Effector CD8-positive, alpha-beta T cell (primary cell): ENCODE measurements around the gene RIGI.
"Not testable (repeated sequence)": the region's sequence is repeated elsewhere in the genome, so short reads cannot be mapped to it uniquely, and the experiment has no call there.

ENCODE experiments used
- DNase-seq: peaks from one replicate; lab custom pipeline; 2025; lab: John Stamatoyannopoulos, UW

The RIGI gene

GRCh38 chr9:32526707-32527048 lies 682 bp upstream of the RIGI start:
- DNase-seq: no peak

DNA sequence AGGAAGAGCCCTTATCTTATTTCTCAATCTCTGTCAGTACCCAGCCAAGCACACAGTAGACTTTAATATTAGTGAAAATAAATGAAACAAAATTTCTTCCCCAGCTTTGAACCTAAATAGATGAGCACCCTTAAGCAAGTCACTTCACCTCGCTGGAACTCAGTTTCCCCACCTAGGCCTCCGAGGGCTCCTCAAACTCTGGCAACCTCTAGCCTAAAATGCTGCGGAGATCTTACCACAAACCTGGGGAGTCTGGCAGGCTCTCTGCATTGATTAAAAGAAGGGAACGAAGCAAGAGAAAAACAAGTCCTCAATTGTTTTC lies 326 bp downstream of the RIGI start:
- DNase-seq: no peak

DNA sequence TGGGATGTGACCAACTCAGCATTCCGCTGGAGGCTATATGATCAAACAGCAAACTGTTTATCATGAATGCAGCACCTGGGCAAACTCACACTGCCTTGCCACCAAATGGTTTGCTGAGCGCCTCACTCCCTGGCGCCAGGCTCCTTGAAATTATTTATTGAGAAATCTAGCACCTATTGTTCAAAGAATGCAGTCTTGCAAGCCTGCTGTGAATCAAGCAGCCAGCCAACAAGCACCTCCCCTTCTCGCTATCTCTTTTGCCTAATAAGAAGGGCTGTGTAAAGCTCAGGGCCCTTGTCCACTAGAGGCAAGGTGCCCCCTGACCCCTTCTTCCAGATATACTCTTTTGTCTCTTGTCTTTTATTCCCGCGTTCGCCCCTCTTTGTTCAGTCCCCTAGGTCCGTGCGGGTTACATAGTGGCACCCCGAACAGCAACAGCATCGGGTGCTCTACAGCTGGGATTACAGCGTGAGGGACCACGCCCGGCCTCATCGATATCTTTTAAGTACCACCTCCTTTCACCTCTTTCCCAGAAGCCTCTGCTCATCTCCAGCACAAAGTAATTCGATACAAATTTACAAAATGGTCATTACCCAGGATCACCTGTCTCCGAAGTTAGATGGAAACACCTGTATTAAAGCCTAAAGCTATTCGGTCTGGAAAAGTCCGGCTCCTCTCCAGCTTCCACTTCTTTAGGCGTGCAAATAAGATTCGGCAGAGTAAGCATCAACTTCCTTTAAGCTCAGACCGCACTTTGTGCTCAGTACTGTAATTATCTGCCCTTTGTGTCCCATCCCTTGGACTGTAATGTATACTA lies 896 bp downstream of the RIGI start:
- no peak for DNase-seq

DNA sequence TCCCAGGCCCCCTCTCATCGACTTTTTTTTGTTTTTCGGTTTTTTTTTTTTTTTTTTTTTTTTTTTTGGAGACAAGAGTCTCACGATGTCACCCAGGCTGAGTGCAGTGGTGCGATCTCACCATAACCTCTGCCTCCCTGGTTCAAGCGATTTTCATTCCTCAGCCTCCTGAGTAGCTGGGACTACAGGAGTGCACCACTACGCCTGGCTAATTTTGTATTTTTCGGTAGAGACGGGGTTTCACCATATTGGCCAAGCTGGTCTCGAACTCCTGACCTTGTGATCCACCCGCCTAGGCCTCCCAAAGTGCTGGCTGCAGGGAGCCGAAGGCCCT lies 1.5 kb downstream of the RIGI start:
- not testable (repeated sequence) for DNase-seq

- no peak for DNase-seq
These were observed 2.1 kb downstream of the RIGI start for GRCh38 chr9:32523910-32524309.

GRCh38 chr9:32518276-32518675 lies 7.7 kb downstream of the RIGI start:
- no peak for DNase-seq

DNA sequence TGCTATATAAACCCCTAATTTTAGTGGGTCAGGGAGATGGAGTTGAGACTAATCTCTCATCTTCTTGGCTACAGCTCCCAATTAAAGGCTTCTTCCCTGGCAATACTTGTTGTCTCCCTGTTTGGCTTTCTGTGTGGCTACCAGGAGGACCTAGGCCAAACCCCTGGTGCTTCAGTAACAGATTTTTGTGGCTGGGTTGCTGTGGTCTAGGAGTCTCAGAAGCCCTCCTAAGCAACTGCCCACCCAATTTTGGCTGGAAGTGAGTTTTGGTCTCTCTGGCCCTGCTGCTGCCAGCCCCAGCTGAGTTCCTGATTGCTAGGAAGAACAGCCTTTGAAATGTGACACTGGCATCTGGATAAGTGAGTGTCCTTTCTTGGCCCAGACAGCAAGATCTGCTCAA lies 9.8 kb downstream of the RIGI start:
- DNase-seq: no peak

DNA sequence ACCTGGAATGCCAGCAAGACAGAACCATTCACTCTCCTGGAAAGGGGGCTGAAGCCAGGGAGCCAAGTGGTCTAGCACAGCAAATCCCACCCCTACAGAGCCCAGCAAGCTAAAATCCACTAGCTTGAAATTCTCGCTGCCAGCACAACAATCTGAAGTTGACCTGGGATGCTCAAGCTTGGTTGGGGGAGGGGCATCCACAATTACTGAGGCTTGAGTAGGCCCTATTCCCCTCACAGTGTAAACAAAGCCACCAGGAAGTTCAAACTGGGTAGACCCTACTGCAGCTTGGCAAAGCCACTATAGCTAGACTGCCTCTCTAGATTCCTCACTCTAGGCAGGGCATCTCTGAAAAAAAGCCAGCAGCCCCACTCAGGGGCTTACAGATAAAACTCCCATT lies 17.3 kb downstream of the RIGI start:
- DNase-seq: no peak

DNA sequence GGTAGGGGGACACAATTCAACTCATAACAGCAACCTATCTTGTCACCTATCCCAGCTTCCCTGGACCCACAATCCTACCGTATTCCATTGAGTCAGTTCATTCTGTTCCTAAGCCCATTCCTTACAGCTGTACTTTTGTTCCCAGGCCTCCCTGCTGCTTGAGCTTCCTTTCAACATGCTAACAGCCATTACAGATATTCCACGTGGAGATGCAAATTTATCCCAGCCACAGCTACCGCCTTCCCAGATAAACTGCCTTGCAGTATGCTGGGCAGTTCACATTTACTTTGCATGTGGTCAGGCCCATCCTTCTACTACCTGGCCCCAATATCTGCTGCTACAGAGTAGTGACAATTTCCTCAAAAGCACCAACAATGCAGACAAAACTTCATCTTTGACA lies 23.0 kb downstream of the RIGI start:
- no peak for DNase-seq

GRCh38 chr9:32502464-32502863 lies 23.5 kb downstream of the RIGI start:
- DNase-seq: no peak

- no peak for DNase-seq
These were observed 24.1 kb downstream of the RIGI start for GRCh38 chr9:32501868-32502267.

GRCh38 chr9:32500768-32501167 lies 25.2 kb downstream of the RIGI start:
- DNase-seq: no peak

DNA sequence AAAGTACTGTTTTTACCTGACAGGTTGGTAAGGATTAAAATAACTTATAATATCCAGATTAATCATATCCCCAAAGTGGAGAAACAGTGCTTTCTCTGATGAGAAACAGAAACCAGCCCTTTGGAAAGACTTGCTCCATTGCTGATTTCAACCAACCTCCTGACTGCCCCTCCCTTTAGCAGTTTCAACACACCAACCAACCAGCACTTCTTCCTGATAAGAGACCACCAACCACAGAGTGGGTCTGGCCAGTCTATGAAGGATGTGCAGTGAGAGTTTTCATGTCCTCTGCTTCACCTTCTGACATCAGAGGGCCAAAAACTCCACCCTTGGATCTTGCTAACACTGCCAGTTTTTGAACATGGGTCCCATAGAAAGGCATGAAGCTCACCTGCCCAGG lies 28.1 kb downstream of the RIGI start:
- DNase-seq: no peak

DNA sequence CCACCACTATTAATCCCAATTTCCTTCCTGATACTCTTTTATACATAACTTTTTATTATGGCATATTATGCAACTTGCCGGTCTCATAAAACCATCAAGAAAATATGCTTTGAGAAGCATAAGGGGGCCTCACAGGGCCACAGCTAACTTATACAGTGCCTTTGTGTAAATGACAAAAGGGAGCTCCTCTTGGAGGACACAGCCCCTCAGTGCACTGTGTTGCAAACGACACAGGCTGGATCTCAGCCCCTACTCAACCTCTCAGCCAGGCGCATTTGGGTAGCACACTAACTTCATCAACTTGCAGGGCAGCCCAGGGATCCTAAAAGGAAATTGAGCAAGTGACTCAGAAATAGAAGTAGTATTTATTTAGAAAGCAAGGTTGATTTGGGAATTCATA lies 35.4 kb downstream of the RIGI start:
- no peak for DNase-seq

- no peak for DNase-seq
These were observed 38.0 kb downstream of the RIGI start for GRCh38 chr9:32487981-32488380.

GRCh38 chr9:32486839-32487562 lies 39.0 kb downstream of the RIGI start:
- no peak for DNase-seq

GRCh38 chr9:32483343-32483742 lies 42.7 kb downstream of the RIGI start:
- no peak for DNase-seq
